Heart left ventricle (tissue), 13 donors: ENCODE results near the gene ARHGAP12.

Source experiments
- POLR2A ChIP-seq, 2 donors: fragments of 450-650 bp; IDR thresholded peaks; one replicate each; pipeline ENCODE4 v1.6.1; 2017; ENCODE audit warnings: antibody characterized with exemption in 2 of 2, mild to moderate bottlenecking in 2 of 2, moderate library complexity in 2 of 2
- TF ChIP-seq, protein P1 (sequence below), 12 donors: fragments of 200-600 bp; sonication (generic) in 4 of 12; IDR thresholded peaks; one replicate each; pipeline versions ENCODE4 v1.5.0 to v1.8.0; 2018 to 2022; ENCODE audit warnings: antibody characterized with exemption in 12 of 12, mild to moderate bottlenecking in 5 of 12
- donor health status: ischemic (EF 13 %, LVEDD 7.1; RV severe dilation, severe dysfunction).
- donor health status: DM: no; HTN: yes; CAD: no.
- donor health status: DM: no; HTN: no; CAD: no.
- donor health status: ischemic (EF 25% LVEDD 6.9; RV normal size, moderate dysfunction).
- donor health status: ischemic (EF 25% LVEDD 5.7; RV mildly dilated, moderate dysfunction).
- donor health status: ischemic (EF 35%, LVEDD 5.7; RV mildly dilated, moderate dysfunction).
- donor health status: nonischemic (EF 11% LVEDD 7.7; RV severe dilation, severe dysfunction).
- donor health status: DM: yes; HTN: yes; CAD: no.
- donor health status: PGD.
- donor health status: ischemic (EF 29% LVEDD 5.4; RV normal size, mild dysfunction).
- donor health status: nonischemic (EF 23%, LVEDD 6.1; RV moderate dilation, normal function).

GRCh38 chr10:31962826-31963588, 34.4 kb upstream of the ARHGAP12 start:
- TF ChIP-seq, protein P1, sequence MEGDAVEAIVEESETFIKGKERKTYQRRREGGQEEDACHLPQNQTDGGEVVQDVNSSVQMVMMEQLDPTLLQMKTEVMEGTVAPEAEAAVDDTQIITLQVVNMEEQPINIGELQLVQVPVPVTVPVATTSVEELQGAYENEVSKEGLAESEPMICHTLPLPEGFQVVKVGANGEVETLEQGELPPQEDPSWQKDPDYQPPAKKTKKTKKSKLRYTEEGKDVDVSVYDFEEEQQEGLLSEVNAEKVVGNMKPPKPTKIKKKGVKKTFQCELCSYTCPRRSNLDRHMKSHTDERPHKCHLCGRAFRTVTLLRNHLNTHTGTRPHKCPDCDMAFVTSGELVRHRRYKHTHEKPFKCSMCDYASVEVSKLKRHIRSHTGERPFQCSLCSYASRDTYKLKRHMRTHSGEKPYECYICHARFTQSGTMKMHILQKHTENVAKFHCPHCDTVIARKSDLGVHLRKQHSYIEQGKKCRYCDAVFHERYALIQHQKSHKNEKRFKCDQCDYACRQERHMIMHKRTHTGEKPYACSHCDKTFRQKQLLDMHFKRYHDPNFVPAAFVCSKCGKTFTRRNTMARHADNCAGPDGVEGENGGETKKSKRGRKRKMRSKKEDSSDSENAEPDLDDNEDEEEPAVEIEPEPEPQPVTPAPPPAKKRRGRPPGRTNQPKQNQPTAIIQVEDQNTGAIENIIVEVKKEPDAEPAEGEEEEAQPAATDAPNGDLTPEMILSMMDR (IDR thresholded peaks at IDR 0.05), result no peak
- no peak for TF ChIP-seq POLR2A (IDR thresholded peaks at IDR 0.05)
